Hematopoietic multipotent progenitor cell treated with erythropoietin and hydrocortisone succinate and interleukin-3 and kit ligand, for 17 days (in vitro differentiated cells): ENCODE data around the gene TNIK.

ENCODE experiments used
- DNase-seq: peaks from one replicate; pipeline ENCODE4 v3.0.0-alpha.2; 2015; ENCODE audit warnings: low spot score

Gene TNIK

GRCh38 chr3:171225165-171225564 is 235.0 kb downstream of the TNIK start:
- no peak for DNase-seq

DNA sequence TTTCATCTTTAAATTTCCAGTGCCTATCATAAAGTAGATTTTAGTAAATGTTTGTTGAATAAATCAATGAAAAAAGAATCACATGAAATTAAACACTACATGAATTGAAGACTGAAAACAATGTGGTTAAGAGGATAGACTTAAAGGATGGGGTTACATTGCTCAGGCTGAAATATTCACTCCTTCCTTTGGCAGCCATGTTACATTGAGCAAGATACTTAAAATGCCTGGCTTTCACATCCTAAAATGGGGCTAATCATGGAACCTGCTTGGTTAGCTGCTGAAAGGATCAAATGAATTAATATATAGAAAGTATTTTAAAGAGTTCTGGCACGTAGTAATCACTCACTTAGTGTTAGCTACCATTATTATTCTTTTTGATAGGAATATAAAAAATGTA is 236.8 kb downstream of the TNIK start:
- no peak for DNase-seq

DNA sequence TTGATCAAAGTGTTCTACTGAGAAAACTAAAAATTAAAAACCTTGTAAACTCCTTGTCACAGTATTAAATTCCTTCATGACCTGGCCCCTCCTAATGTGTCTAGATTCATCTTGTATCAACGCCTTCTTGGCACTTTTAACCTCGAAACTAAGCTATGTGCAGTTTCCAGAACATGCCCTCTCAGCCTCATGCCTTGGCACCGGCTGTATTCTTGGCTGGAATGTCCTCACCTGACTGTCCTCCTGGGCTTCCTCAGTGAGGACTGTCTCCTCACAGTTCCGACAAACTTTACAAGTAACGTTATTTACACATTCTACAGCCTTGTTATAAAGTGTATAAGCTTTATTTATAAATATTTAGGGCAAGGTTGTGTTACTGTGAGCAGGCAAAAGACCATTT is 237.2 kb downstream of the TNIK start:
- DNase-seq, result no peak

DNA sequence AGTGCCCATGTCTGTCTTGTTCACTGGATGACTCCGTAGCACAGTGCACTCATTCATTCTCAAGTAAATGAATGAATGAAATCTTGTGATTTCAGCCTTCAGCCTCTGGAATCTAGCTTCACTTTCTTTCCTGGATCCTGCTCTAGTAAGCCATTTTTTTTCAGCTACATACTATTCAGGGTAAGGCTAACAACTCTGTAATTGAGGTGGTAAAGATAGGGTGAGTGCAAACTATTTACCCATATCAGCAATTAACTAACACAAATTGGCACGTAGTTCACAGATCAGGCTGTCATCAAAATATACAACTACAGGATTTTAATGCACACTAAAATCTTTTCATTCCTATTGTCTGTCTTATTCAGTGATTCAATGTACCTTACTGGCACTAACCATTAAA is 238.6 kb downstream of the TNIK start:
- DNase-seq, result no peak

- no peak for DNase-seq
Observed at GRCh38 chr3:171221104-171221503, 239.1 kb downstream of the TNIK start.

DNA sequence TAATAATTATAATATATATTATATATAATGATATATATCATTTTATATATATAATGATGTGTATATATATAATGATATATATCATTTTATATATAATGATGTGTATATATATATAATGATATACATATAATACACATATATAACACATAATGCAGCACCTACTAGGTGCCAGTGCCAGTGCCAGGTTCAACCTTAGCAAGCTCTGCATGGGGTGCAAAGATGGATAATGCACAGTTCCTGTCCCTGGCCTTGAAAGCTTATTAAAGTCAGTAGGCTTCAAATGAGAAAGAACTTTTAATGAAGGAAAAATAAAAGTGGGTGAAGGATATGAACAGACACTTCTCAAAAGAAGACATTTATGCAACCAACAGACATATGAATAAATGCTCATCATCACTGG is 240.9 kb downstream of the TNIK start:
- DNase-seq, result no peak

DNA sequence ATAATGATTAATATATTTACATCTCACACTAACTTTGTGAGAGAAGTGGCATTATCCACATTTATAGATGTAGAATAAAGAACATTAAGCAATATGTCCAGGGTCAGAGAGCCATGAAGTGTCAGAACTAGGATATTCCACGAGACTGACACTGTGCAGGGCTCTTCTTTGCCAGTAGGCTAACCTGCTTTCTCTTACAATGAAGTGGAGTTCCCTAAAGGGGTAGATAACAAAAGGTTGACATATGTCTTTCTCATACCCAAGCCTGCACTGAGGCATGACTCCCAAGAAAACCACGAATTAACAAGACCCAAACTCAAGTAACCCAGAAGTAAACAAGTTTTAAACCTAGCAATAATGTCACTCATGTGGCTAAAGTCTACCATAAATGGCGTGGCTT is 242.1 kb downstream of the TNIK start:
- no peak for DNase-seq

DNA sequence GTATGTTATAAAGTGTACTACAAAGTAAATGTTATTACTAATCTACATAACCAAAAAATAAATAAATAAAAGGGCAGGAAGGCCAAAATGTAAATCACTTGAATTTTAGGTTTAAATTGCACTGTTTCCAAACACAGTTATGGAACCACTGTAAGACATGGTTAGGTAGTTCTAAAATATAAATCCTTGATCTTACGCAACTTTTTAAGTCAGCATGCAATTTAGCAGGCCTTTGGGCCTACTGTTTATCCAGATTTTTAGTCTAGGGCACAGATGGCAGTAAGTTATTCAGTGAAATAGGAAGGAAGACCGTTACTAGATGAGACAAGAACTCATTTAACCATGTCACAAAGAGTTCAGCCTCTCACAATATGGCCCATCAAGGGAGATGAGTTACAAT is 246.3 kb downstream of the TNIK start:
- no peak for DNase-seq

DNA sequence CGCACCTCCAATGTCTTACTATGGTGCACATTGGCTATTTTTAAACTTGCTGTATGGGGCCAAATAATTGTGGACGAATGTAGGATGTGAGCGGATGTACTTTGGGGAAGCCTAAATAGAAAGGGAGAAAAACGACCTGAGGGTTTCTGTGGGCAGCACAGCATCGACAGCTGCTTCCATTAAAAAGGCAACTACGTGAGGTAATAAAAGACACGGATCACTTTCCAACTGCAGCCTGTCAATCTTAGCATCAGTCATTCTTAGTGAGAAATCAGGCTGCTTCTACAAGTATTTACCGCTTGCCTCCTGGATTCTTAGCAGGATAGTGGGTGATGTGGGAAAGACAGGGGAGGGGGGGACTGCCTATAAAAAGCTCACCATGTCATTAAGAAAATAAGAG is 247.0 kb downstream of the TNIK start:
- no peak for DNase-seq

DNA sequence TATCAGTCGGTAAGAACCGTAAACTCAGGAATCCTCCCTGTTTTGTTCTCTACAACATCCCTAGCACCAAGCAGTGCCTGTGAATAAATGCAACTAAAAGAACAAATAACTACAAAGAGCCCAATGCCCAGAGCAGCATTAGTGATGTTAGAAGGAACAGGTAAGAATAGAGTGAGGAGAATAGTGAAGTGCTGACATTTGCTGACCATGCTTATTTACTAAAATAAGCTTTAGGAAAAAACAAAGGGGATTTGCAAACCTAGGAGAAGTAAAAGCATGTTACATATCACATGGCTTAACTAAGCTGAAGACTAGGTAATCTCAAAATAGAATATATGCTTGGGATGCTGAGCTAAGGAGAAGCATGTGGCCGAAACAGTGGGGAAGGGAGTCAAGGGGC is 247.6 kb downstream of the TNIK start:
- DNase-seq, result no peak

DNA sequence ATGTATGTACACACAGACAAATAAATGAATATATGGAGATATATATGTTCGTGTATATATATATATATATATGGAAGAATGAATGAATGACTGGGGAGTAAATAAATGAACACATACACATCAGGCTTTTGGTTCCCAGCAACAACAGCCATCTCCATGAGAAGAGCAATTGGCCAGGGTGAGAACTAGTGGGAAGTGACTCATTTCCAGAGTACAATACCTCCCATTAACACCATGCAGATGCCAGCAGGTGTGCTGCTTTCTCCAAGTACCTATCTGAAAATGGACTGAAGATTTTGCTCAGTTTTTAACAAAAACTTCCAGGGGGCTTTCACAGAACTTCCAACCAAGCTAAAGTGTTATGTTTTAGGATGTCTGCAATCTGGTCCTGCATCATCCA is 253.9 kb downstream of the TNIK start:
- DNase-seq, result no peak

DNA sequence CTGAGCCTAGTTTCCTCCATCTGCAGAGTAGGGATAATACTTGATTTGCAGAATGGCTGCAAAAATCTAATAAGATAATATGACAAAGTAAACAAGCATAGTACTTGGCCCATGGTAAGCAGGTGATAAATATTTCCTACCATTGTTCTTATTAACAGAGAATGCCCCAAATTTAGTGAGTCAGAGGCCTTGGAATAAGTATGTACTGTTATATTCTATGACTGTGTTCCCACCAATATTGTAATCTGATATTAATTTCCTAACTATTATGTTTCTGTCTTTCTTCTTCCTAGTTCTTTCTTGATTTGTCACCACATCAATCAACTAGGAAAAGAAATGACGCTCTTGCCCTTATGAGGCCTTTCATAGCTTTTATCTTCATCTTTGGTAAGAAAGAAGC is 255.3 kb downstream of the TNIK start:
- no peak for DNase-seq

DNA sequence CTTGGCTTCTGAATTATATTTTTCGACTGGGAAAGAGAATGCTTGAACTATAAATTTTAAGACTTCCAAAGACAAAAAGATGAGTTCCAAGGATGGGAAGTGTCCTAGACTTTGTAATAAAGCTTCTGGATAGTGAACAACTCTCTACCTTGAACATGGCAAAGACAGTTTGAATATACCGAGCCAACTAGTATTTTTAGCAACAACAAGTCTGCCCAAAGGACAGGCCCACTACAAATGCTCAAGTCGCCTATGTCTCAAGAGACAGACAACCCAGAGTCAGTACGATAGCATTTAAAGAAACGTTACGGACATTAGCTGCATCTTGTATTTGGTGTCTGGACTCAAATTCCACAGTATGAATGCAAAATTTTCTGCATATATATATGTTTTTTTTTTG is 258.4 kb downstream of the TNIK start:
- no peak for DNase-seq

- DNase-seq, result no peak
Observed at GRCh38 chr3:171200750-171201088, 259.5 kb downstream of the TNIK start.

GRCh38 chr3:171200052-171200749 is 260.0 kb downstream of the TNIK start:
- no peak for DNase-seq

DNA sequence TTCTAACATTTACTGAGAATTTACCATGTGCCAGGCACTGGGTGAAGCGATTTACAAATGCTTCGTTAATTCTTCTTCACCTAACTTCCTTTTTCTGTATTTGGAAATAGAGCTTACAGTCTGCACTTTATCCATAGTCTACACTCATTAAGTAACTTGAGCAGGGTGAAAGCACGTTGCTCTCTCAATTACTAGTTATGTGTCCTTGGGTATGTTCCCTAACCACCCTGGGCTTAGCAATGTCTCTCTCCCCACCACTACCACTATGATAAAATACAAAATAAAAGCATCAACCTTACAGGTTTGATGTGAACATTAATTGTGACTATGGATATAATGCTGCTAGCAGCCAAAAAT is 260.8 kb downstream of the TNIK start:
- DNase-seq, result no peak

DNA sequence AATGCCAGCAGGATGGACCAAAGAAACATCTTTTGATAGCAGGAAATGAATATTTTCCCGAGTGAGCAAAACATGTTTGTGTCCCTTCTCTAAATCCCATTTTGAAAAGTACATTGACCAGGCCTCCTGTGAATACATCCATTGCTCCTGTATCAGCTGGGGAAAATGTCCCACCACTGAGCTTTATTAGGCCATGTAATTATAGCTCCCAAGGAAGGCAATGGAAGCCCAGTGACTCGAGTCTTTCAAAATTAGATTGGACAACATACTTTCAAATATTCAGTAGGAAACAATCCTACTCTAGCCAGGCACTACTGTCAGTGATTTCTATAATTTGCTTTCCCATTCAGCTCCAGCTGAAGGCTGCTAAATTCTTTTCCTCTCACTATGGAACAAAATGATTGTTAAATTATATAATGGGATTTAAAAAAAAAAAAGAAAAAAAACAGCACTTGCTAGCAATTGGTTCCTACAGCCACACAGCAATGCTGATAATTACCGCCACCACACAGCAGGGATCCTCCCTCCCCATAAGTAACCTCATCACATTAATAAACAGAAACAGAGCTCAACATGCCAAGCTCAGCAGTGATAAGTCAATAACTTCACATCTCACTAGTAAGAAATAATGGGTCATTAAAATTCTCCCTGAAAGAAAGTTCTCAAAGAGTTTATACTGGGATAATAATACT is 261.3 kb downstream of the TNIK start:
- no peak for DNase-seq

DNA sequence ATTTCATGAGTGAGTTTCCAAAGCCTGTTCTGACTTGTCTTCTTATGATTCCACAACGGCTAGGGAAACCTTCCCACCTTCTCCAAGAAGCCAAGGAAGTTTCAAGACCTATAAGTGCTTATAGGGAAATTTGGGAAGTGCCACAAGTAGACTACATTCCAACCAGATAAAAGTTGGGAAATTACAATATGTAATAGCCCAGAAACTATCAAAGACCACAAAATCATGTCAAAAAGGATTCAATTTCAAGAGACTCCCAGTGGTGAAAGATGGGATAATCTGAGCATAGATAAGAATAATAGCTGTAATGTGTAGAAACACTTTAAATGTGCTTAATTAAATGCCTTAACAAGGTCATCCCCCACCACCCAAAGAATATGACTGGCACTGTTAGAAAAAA is 264.5 kb downstream of the TNIK start:
- DNase-seq, result no peak

DNA sequence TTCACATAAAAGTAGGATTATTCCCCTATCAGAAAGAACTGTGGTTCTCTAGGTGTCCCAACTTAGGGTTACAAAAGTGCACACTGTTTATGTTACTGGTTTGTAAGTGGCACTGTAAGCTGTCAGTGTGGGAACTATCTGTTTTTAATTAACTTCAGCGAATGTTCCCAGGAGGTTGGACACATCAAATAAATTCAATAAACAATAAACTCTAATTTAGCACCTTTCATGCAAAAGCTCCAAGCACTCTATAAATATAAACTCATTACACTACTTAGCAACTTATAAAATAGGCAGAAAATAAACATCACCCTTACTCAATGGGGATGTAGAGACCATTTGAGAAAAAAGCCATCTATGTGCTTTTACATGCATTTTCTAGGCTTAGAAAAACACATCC is 265.2 kb downstream of the TNIK start:
- no peak for DNase-seq

DNA sequence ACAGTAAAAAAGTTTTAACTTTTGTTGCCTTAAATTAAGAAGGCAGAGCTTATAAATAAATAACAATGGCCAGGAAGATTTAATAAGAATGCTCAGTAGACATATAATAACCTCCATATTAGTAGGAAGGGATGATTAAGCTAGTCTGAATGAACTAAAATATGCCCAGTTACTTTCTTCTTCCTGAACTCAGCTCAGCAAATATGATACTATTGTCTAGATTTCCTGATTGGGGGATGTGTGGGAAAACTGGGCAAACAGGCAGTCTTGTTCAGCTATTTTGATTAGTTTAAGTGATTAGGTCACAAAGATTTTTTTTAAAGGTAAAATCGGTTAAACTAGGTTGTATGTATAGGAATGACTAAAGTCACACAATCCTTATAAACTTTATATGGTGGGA is 266.5 kb downstream of the TNIK start:
- DNase-seq, result no peak

GRCh38 chr3:171192176-171192854 is 267.9 kb downstream of the TNIK start:
- DNase-seq, result no peak

GRCh38 chr3:171190668-171191067 is 269.5 kb downstream of the TNIK start:
- DNase-seq, result no peak

DNA sequence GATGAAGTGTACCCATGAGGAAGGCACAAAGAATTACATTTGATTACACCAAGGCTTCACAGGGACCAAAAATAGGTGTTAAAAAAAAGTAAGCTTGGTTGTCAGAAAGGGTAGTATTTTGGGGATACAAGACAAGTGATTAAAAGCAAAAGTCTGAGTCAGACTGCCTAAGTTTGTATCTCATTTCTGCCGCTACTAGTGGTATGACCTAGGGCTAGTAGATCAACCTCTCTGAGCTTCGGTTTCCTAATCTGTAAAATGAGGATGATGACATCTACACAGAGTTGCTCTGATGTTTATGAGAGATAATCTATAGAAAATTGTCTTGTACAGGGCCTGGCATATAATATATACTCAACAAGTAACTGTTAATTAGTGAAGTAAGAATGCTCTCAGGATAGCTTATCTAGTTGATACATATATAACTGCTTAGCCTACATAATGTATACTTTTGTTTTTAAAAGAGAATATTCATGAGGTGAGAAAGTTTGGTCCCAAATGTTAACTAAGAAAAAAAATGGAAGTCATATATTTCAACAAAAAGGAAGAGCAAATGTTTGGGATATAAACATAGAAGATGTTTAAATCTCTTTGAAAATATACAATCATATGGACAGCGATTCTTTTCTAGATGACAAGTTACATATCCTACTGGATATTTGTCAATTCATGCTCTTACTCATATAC is 270.7 kb downstream of the TNIK start:
- DNase-seq, result no peak
